Nephron progenitor cell (in vitro differentiated cells): Measurements from ENCODE around the gene GNAZ.

ENCODE experiments used
- DNase-seq: peaks from one replicate; pipeline ENCODE4 v3.0.0; 2021
- H3K27ac Mint-ChIP-seq: 2 replicates; pipeline ENCODE4 v1.8.0; 2021; ENCODE audit warnings: mild to moderate bottlenecking, moderate library complexity, mixed read lengths
- H3K27me3 Mint-ChIP-seq: 2 replicates; pipeline ENCODE4 v1.8.0; 2021; ENCODE audit warnings: mild to moderate bottlenecking, low read depth, mixed read lengths; ENCODE audit not compliant: poor library complexity
- H3K36me3 Mint-ChIP-seq: 2 replicates; pipeline ENCODE4 v1.8.0; 2021; ENCODE audit warnings: low read depth, mixed read lengths
- H3K4me1 Mint-ChIP-seq: 2 replicates; pipeline ENCODE4 v1.8.0; 2021; ENCODE audit warnings: mixed read lengths
- H3K4me3 Mint-ChIP-seq: 2 replicates; pipeline ENCODE4 v1.8.0; 2021; ENCODE audit warnings: mild to moderate bottlenecking, moderate library complexity, mixed read lengths
- H3K9me3 Mint-ChIP-seq: 2 replicates; pipeline ENCODE4 v1.8.0; 2021; ENCODE audit warnings: mild to moderate bottlenecking, moderate library complexity, mixed read lengths
- CTCF ChIP-seq: fragments of 200-600 bp; sonication (generic); IDR thresholded peaks from 2 replicates; pipeline ENCODE4 v1.5.0; 2021; ENCODE audit warnings: antibody characterized with exemption

Gene GNAZ

GRCh38 chr22:23097412-23098229, 27.3 kb downstream of the GNAZ start:
- no peaks in the 10 kb centered on the region for H3K9me3 Mint-ChIP-seq
- H3K36me3 Mint-ChIP-seq: no peaks in the 10 kb centered on the region
- H3K4me1 Mint-ChIP-seq: peaks cover 29% of the 10 kb centered on the region
- no peak overlapping the region for H3K27ac Mint-ChIP-seq
- peaks cover 3% of the 10 kb centered on the region for H3K27me3 Mint-ChIP-seq
- DNase-seq: no peak
- H3K4me3 Mint-ChIP-seq: no peak overlapping the region
- no peak for TF ChIP-seq CTCF

- Mint-ChIP-seq H3K36me3 (no peaks in the 10 kb centered on the region), H3K4me3 (no peak overlapping the region), H3K27ac (no peak overlapping the region), H3K4me1 (peaks cover 28% of the 10 kb centered on the region), H3K9me3 (no peaks in the 10 kb centered on the region), H3K27me3 (peaks cover 3% of the 10 kb centered on the region)
- TF ChIP-seq CTCF: no peak
- no peak for DNase-seq
Measured at GRCh38 chr22:23098230-23098705, 27.9 kb downstream of the GNAZ start.

DNA sequence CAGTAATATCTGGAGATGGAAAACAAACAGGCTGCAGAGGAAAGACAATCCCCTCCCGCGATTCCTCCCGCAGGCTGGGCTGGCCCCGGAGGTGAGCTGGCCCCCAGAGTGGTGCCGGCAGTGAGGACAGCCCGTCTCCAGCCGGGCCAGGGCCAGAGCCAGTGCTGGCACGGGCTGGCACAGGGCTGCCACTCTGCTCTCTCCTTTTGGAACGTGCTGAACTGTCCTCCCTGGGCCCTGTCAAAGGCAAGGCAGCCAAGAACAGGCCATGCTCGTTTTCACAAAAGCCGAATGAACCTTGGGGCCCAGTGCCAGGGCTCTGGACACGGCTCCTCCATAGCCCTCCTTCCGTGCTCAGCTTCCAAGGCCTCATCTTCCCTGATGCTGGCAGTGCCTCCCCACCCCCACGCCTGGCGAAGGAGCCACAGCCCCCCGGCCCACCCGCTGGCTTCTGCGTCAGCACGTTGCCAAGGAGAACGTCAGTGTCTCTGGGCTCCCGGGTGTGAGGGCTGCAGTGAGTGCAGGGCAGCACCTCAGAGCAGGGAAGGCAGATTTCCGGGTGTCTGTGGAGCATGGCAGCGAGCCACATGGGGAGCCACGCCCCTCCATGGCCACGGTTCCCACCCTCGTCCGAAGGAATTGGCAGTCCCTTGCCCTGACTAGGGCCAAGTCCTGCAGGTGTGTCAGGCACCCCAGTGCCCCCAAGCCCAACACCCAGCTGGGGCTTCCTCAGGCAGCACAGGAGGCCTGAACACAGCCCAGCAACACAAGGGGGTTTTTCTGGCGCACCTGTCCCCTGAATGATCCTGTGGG, 28.6 kb downstream of the GNAZ start:
- Mint-ChIP-seq H3K27ac (no peak overlapping the region), H3K36me3 (no peaks in the 10 kb centered on the region), H3K4me3 (no peak overlapping the region), H3K9me3 (no peaks in the 10 kb centered on the region), H3K27me3 (no peaks in the 10 kb centered on the region), H3K4me1 (peaks cover 27% of the 10 kb centered on the region)
- DNase-seq: no peak
- no peak for TF ChIP-seq CTCF

- H3K4me3 Mint-ChIP-seq: no peak overlapping the region
- peaks cover 27% of the 10 kb centered on the region for H3K4me1 Mint-ChIP-seq
- H3K36me3 Mint-ChIP-seq: no peaks in the 10 kb centered on the region
- H3K27ac Mint-ChIP-seq: no peak overlapping the region
- DNase-seq: no peak
- no peaks in the 10 kb centered on the region for H3K9me3 Mint-ChIP-seq
- TF ChIP-seq CTCF: no peak
- H3K27me3 Mint-ChIP-seq: no peaks in the 10 kb centered on the region
Measured at GRCh38 chr22:23099531-23099804, 29.1 kb downstream of the GNAZ start.

DNA sequence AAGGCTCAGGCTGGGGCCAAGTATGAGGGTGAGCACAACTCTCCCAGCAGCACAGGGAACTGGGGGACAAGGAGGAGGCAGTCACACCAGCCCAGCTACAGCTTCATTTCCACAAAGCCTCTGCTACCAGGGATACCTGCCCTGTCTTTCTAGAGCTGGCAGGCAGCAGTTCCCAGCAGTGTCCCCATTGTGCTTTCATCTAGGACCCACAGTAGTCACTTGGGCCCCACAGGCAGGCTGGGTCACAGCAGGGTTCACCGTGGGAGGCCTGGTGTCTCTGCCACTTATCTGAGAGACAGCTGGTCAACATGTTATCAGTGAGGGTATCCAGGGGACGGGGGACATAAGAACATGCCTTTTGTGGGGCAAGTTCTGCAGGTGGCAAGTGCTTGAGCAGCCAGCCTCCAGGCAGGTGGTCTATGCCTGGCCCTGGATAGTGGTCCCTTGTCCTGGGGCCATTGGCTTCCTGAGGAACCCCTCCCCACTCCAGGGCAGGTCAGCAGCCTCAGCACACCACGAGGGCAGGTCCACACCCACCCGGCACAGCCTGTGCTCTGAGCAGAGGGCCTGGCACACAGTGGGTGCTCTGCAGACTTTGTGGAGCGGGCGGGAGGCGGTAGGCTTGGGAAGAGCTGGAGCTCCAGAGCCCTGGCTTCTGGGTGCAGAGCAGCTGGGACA, 29.9 kb downstream of the GNAZ start:
- H3K4me1 Mint-ChIP-seq: peaks cover 20% of the 10 kb centered on the region
- DNase-seq: no peak
- no peak for TF ChIP-seq CTCF
- no peaks in the 10 kb centered on the region for H3K9me3 Mint-ChIP-seq
- H3K27ac Mint-ChIP-seq: no peak overlapping the region
- no peaks in the 10 kb centered on the region for H3K27me3 Mint-ChIP-seq
- no peak overlapping the region for H3K4me3 Mint-ChIP-seq
- no peaks in the 10 kb centered on the region for H3K36me3 Mint-ChIP-seq
